Prostate gland (tissue), 2 donors: ENCODE data around the gene CIC. TPM values are rescaled to one million over a fixed set of nuclear protein-coding genes. Genes with fewer than 3 reads are reported as not detected.

Experiments
- DNase-seq: peaks from one replicate; pipeline ENCODE4 v3.0.0-alpha.2; 2019; ENCODE audit warnings: low spot score
- H3K27ac ChIP-seq, 2 donors: fragments of 200-600 bp; sonication (generic); 2 replicates each; pipeline ENCODE4 v1.5.1; 2017 to 2019
- H3K27me3 ChIP-seq: fragments of 200-600 bp; sonication (generic); replicated peaks from 2 replicates; pipeline ENCODE4 v1.5.1; 2019; ENCODE audit not compliant: insufficient read depth
- H3K36me3 ChIP-seq, 2 donors: fragments of 200-600 bp; sonication (generic); 1 replicate in 1 of 2; 2 replicates in 1 of 2; pipeline versions ENCODE4 v1.5.1 to v1.8.1; 2017 to 2019
- H3K4me1 ChIP-seq: fragments of 200-600 bp; sonication (generic); replicated peaks from 2 replicates; pipeline ENCODE4 v1.5.1; 2019
- H3K4me3 ChIP-seq, 2 donors: fragments of 200-600 bp; sonication (generic); 2 replicates each; pipeline ENCODE4 v1.5.1; 2017 to 2019
- H3K9me3 ChIP-seq: fragments of 200-600 bp; sonication (generic); 2 replicates; pipeline ENCODE4 v1.5.1; 2017
- CTCF ChIP-seq, 4 experiments: fragments of 200-600 bp in 2 of 4; fragments of 450-650 bp in 2 of 4; sonication (generic) in 2 of 4; IDR thresholded peaks; 1 replicate in 3 of 4; 2 replicates in 1 of 4; pipeline ENCODE4 v1.5.1; 2016 to 2019; ENCODE audit warnings: antibody characterized with exemption in 4 of 4, mild to moderate bottlenecking in 2 of 4, moderate library complexity in 2 of 4
- POLR2A ChIP-seq: fragments of 450-650 bp; IDR thresholded peaks from one replicate; pipeline ENCODE4 v1.6.1; 2016; ENCODE audit warnings: antibody characterized with exemption, mild to moderate bottlenecking
- POLR2AphosphoS5 ChIP-seq: sonication (generic); formaldehyde crosslinking; IDR thresholded peaks from one replicate; pipeline ENCODE4 v1.6.1; 2017; ENCODE audit warnings: antibody characterized with exemption
- WGBS: methylation state at CpG from one replicate; pipeline ENCODE4 v1.1.5; 2018; 5-methylcytosine and 5-hydroxymethylcytosine counted together
- intact Hi-C: fragments of 100-400 bp; cut with DNase I; formaldehyde crosslinking; loops from one replicate; pipeline ENCODE4 v1.14.2; 2022
- total RNA-seq, 2 donors: library from RNA; depleted of rRNA; stranded (reverse); fragments of >200 nt; gene quantifications; one replicate each; pipeline ENCODE4 v1.1.0, GENCODE V29; 2016

The CIC gene
- total RNA-seq, 2 donors from 2014 or later, result 64.6 to 145 TPM

DNA sequence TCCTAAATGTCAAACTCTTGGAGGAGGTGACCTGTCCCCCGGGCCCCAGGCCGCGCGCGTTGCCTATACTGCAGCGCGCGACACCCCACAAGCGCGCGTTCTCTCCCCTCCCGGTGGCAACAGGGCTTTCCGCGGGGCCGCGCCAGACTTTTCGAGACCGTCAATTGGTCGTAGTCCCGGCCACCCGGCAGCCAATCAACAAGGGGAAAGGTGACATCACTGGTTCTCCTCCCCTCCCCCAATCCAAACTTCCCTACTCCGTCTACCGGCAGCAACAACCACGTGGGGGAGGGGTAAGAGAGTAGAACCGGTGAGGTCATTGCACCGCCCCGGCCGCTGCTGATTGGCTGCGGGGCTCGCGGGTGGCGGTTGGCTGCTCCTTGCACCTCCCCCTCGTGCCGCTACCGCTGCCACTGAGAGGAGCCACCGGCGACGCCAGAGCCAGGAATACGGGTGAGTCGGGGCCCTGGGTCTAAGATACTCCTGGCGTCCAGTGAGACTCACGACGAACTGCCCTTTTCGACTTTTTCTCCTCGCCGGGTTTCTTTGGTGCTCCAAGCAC, 829 bp upstream of the CIC start:
- Histone ChIP-seq H3K9me3 (no peaks in the 10 kb centered on the region), H3K27ac (peak overlapping the region; percentile 97 to 99), H3K4me1 (peaks cover 5% of the 10 kb centered on the region), H3K4me3 (peak overlapping the region; percentile 61 to 80), H3K27me3 (no peaks in the 10 kb centered on the region), H3K36me3 (peaks cover 7 to 9% of the 10 kb centered on the region in 2 donors)
- peak; percentile 100 for DNase-seq
- 0% methylated on average over 40 of the region's 46 CpGs for WGBS
- TF ChIP-seq POLR2A, result peak; percentile 97
- TF ChIP-seq POLR2AphosphoS5, result peak; percentile 100
- TF ChIP-seq CTCF (IDR thresholded peaks at IDR 0.05), result peak in 2 of 4 experiments; percentile 37 to 56
- intact Hi-C loops, result loop anchor here (1.0 to 2.0 kb wide), 2 partner anchors 13 to 15 kb away; partner anchors contain the start of gene ERF

- Histone ChIP-seq H3K27me3 (no peaks in the 10 kb centered on the region), H3K4me3 (peak overlapping the region; percentile 60 to 67), H3K9me3 (no peaks in the 10 kb centered on the region), H3K27ac (peak overlapping the region; percentile 95 to 99), H3K36me3 (peaks cover 15 to 17% of the 10 kb centered on the region in 2 donors), H3K4me1 (peaks cover 10% of the 10 kb centered on the region)
- no peak for DNase-seq
- 29% methylated on average over 10 of the region's 10 CpGs for WGBS
- no peak for TF ChIP-seq CTCF (IDR thresholded peaks at IDR 0.05)
- no peak for TF ChIP-seq POLR2A
- no peak for TF ChIP-seq POLR2AphosphoS5
- intact Hi-C loops, result loop anchor here (2.0 kb wide), 1 partner anchor 13 kb away; no protein-coding TSS in a partner anchor
Measured at GRCh38 chr19:42269478-42270345, 660 bp downstream of the CIC start.

- Histone ChIP-seq H3K9me3 (no peaks in the 10 kb centered on the region), H3K27ac (peak overlapping the region; percentile 95 to 99), H3K4me1 (peaks cover 10% of the 10 kb centered on the region), H3K36me3 (peaks cover 15 to 17% of the 10 kb centered on the region in 2 donors), H3K4me3 (peak overlapping the region; percentile 60 to 67), H3K27me3 (no peaks in the 10 kb centered on the region)
- intact Hi-C loops, result no loop called here
- TF ChIP-seq POLR2AphosphoS5 (peak; percentile 79), POLR2A (peak; percentile 48), CTCF (IDR thresholded peaks at IDR 0.05) (peak in 1 of 4 experiments; percentile 6)
- DNase-seq, result peak; percentile 70
- WGBS, result 8% methylated on average over 18 of the region's 18 CpGs
Measured at GRCh38 chr19:42270346-42271044, 1.4 kb downstream of the CIC start.

DNA sequence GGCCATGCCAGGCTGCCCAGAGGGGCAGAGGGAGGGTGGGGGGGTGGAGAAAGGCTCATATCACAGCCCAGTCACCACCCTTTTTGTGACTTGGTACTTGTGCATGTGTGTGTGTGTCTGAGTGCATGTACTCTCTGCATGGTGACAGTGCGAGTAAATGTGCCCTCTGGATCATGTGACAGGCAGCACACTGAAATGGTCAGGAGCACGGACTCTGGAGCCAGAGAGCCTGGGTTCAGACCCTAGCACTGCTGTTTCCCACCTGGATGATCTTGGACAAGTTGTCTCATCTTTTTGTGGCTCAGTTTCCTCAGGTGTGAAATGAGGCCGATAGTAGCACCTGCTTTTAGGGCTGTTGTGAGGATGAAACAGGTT, 2.0 kb downstream of the CIC start:
- 43% methylated on average over 3 of the region's 3 CpGs for WGBS
- TF ChIP-seq CTCF (IDR thresholded peaks at IDR 0.05), result no peak
- intact Hi-C loops, result no loop called here
- Histone ChIP-seq H3K36me3 (peaks cover 15 to 17% of the 10 kb centered on the region in 2 donors), H3K4me3 (peak overlapping the region; percentile 60 to 67), H3K27ac (peak overlapping the region; percentile 95 to 99), H3K27me3 (no peaks in the 10 kb centered on the region), H3K9me3 (no peaks in the 10 kb centered on the region), H3K4me1 (peaks cover 10% of the 10 kb centered on the region)
- no peak for DNase-seq
